K562 (cell line): ENCODE measurements around the gene VPS35. TPM values are rescaled to one million over a fixed set of nuclear protein-coding genes. Genes with fewer than 3 reads are reported as not detected.
A peak's percentile ranks its signal among the peaks of the same experiment; 100 is the strongest.

Source experiments
- CBFA2T2 ChIP-seq: fragments of 450-650 bp; conservative IDR thresholded peaks from 2 replicates; pipeline ENCODE4 v1.6.1; 2017; ENCODE audit warnings: mild to moderate bottlenecking
- DMBX1 ChIP-seq: fragments of 250-450 bp; sonication (Bioruptor Pico); IDR thresholded peaks from 2 replicates; pipeline ENCODE4 v1.8.0; 2022; ENCODE audit warnings: inconsistent platforms, mild to moderate bottlenecking, moderate library complexity, borderline replicate concordance
- KLF1 ChIP-seq: fragments of 450-650 bp; IDR thresholded peaks from 2 replicates; pipeline ENCODE4 v1.6.1; 2016; ENCODE audit warnings: missing genetic modification characterization, missing compliant biosample characterization
- LCOR ChIP-seq: sonication (generic); formaldehyde crosslinking; IDR thresholded peaks from 2 replicates; pipeline ENCODE4 v1.8.0; 2022; ENCODE audit warnings: mild to moderate bottlenecking, missing genetic modification reagents
- MTA2 ChIP-seq: fragments of 450-650 bp; IDR thresholded peaks from 2 replicates; pipeline ENCODE4 v1.6.1; 2016; ENCODE audit warnings: low read depth
- PHB ChIP-seq: fragments of 250-450 bp; sonication (Bioruptor Pico); IDR thresholded peaks from 2 replicates; pipeline ENCODE4 v1.5.0; 2021
- RFX7 ChIP-seq: fragments of 250-450 bp; sonication (Bioruptor Pico); IDR thresholded peaks from 2 replicates; pipeline ENCODE4 v1.5.1; 2021; ENCODE audit warnings: mild to moderate bottlenecking
- SP2 ChIP-seq: IDR thresholded peaks from 2 replicates; pipeline ENCODE4 v1.6.1; 2011; ENCODE audit warnings: mild to moderate bottlenecking, low read depth, low read length, moderate library complexity; ENCODE audit not compliant: poor library complexity, severe bottlenecking; ENCODE audit errors: extremely low read depth
- SRSF1 ChIP-seq: fragments of 200-400 bp; formaldehyde crosslinking; IDR thresholded peaks from 2 replicates; pipeline ENCODE4 v1.6.1; 2017; ENCODE audit warnings: mild to moderate bottlenecking, low read depth, low read length, moderate library complexity
- TCF7 ChIP-seq: sonication (generic); IDR thresholded peaks from 2 replicates; pipeline ENCODE4 v1.6.1; 2016; ENCODE audit warnings: antibody characterized with exemption, borderline replicate concordance
- TFAM ChIP-seq: fragments of 250-450 bp; sonication (Bioruptor Pico); conservative IDR thresholded peaks from 2 replicates; pipeline ENCODE4 v1.5.0; 2021; ENCODE audit warnings: mild to moderate bottlenecking, moderate library complexity
- XRCC5 ChIP-seq: fragments of 200-400 bp; formaldehyde crosslinking; IDR thresholded peaks from 2 replicates; pipeline ENCODE4 v1.6.1; 2017; ENCODE audit warnings: low read depth, mild to moderate bottlenecking, low read length
- ZBED1 ChIP-seq: IDR thresholded peaks from 2 replicates; pipeline ENCODE4 v1.6.1; 2014
- ZFX ChIP-seq: sonication (generic); formaldehyde crosslinking; IDR thresholded peaks from 2 replicates; pipeline ENCODE4 v1.8.0; 2022; ENCODE audit warnings: mild to moderate bottlenecking, missing genetic modification reagents, moderate library complexity
- ZNF217 ChIP-seq: sonication (generic); formaldehyde crosslinking; IDR thresholded peaks from 2 replicates; pipeline ENCODE4 v1.8.0; 2022; ENCODE audit warnings: mild to moderate bottlenecking, missing genetic modification reagents
- ZNF347 ChIP-seq: fragments of 450-650 bp; formaldehyde crosslinking; IDR thresholded peaks from 2 replicates; pipeline ENCODE4 v1.4.0; 2020; ENCODE audit warnings: low read depth, mild to moderate bottlenecking, moderate library complexity
- ZNF830 ChIP-seq: fragments of 250-450 bp; sonication (Bioruptor Pico); IDR thresholded peaks from 2 replicates; pipeline ENCODE4 v1.5.0; 2021; ENCODE audit warnings: mild to moderate bottlenecking
- polyA plus RNA-seq, 8 experiments: library from polyadenylated mRNA; depleted of rRNA in 4 of 8; stranded (reverse) in 5 of 8; unstranded in 3 of 8; fragments of >200 nt; fragmentation: Nextera tagmentation in 2 of 8; fragmentation: Illumina TruSeq in 1 of 8; extraction: Ambion mirVana in 2 of 8; extraction: Trizol in 1 of 8; gene quantifications; 2 replicates each; pipeline versions ENCODE4 v1.2.1 to v1.2.3, GENCODE V29; 2011 to 2014; ENCODE audit warnings: inconsistent platforms in 1 of 8, missing spikeins in 1 of 8
- total RNA-seq, 7 experiments: library from RNA; depleted of rRNA in 6 of 7; stranded (reverse); fragments of >200 nt in 6 of 7; fragmentation: Illumina TruSeq in 2 of 7; extraction: Trizol in 2 of 7; gene quantifications; 2 replicates each; pipeline versions ENCODE4 v1.2.1 to v1.2.3, GENCODE V29; 2011 to 2021; ENCODE audit warnings: low replicate concordance in 1 of 7
- TF ChIP-seq, protein P1 (sequence below): sonication (generic); formaldehyde crosslinking; IDR thresholded peaks from 2 replicates; pipeline ENCODE4 v1.8.1; 2023; ENCODE audit warnings: mild to moderate bottlenecking, missing genetic modification reagents
- TF ChIP-seq, protein P2 (sequence below): fragments of 250-450 bp; sonication (Bioruptor Pico); IDR thresholded peaks from 2 replicates; pipeline ENCODE4 v1.6.1; 2021; ENCODE audit warnings: mild to moderate bottlenecking
- TF ChIP-seq, protein P3 (sequence below), 3 experiments: fragments of 200-800 bp in 1 of 3; fragments of 250-450 bp in 1 of 3; fragments of 450-650 bp in 1 of 3; sonication (Bioruptor Pico) in 1 of 3; sonication (Bioruptor generic) in 1 of 3; formaldehyde crosslinking in 1 of 3; IDR thresholded peaks; 2 replicates each; pipeline versions ENCODE4 v1.6.1 to v1.8.0; 2016 to 2022; ENCODE audit warnings: mild to moderate bottlenecking in 2 of 3, missing genetic modification characterization in 2 of 3, missing compliant biosample characterization in 1 of 3, moderate library complexity in 1 of 3
- TF ChIP-seq, protein P4 (sequence below): fragments of 250-450 bp; sonication (Bioruptor Pico); IDR thresholded peaks from 2 replicates; pipeline ENCODE4 v1.4.0; 2020; ENCODE audit warnings: mild to moderate bottlenecking

The VPS35 gene
- total and polyA plus RNA-seq, 9 of the 15 experiments (the other 6 are each of a cell fraction or from before 2014, with no cell fraction given), result 32.7 to 131 (median 66.2) TPM

DNA sequence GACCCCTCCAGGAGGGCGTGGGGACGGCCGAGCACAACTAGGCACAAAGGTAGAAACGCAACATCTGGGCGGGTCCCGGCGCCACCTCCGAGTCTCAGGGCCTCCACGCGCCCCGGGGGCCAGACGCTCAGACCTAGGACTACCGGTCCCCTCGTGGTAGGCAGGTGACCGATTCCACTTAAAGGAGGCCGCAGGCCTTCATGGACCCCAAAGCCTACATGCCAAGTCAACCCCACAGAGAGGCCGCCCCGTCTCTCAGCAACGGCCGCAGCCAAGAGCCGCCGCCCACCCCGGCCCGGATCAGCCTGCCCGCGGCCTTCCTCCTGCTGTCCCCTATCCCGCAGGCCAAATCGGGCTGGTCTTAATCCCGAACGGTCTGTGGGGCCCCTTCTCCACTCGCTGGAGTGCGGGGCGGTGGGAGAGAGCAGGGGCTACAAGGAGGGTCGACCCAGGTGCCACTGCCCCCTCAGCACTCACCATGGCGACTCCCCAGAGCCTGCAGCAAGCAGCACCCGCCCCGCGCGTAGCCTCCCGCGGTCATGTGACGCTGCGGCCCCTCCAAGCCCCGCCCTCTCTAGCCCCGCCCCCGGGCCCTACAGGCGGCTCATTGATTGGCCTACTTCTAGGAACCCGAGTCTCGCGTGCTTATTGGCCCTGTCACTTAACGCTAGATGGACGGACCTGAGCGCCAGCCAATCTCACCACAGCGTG, at the start of gene VPS35 (continued):
- TF ChIP-seq XRCC5 (no peak), ZNF217 (CRISPR knock-in tag) (no peak), SP2 (peak; percentile 71), ZBED1 (no peak), ZFX (CRISPR knock-in tag) (peak; percentile 78), ZNF347 (CRISPR knock-in tag) (no peak), RFX7 (CRISPR knock-in tag) (no peak), CBFA2T2 (peak; percentile 52), LCOR (CRISPR knock-in tag) (0 out of 2 replicates have a peak, but pooled peaks have one; percentile 12), ZNF830 (CRISPR knock-in tag) (0 out of 2 replicates have a peak, but pooled peaks have one; percentile 36), KLF1 (tag) (peak; percentile 86), TCF7 (no peak), DMBX1 (CRISPR knock-in tag) (0 out of 2 replicates have a peak, but pooled peaks have one; percentile 10), TFAM (CRISPR knock-in tag) (no peak), PHB (CRISPR knock-in tag) (no peak), SRSF1 (no peak), MTA2 (no peak)
- TF ChIP-seq, protein P1, sequence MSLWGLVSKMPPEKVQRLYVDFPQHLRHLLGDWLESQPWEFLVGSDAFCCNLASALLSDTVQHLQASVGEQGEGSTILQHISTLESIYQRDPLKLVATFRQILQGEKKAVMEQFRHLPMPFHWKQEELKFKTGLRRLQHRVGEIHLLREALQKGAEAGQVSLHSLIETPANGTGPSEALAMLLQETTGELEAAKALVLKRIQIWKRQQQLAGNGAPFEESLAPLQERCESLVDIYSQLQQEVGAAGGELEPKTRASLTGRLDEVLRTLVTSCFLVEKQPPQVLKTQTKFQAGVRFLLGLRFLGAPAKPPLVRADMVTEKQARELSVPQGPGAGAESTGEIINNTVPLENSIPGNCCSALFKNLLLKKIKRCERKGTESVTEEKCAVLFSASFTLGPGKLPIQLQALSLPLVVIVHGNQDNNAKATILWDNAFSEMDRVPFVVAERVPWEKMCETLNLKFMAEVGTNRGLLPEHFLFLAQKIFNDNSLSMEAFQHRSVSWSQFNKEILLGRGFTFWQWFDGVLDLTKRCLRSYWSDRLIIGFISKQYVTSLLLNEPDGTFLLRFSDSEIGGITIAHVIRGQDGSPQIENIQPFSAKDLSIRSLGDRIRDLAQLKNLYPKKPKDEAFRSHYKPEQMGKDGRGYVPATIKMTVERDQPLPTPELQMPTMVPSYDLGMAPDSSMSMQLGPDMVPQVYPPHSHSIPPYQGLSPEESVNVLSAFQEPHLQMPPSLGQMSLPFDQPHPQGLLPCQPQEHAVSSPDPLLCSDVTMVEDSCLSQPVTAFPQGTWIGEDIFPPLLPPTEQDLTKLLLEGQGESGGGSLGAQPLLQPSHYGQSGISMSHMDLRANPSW (CRISPR knock-in tag), result no peak
- TF ChIP-seq, protein P2, sequence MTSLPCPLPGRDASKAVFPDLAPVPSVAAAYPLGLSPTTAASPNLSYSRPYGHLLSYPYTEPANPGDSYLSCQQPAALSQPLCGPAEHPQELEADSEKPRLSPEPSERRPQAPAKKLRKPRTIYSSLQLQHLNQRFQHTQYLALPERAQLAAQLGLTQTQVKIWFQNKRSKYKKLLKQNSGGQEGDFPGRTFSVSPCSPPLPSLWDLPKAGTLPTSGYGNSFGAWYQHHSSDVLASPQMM (CRISPR knock-in tag), result no peak
- TF ChIP-seq, protein P3, sequence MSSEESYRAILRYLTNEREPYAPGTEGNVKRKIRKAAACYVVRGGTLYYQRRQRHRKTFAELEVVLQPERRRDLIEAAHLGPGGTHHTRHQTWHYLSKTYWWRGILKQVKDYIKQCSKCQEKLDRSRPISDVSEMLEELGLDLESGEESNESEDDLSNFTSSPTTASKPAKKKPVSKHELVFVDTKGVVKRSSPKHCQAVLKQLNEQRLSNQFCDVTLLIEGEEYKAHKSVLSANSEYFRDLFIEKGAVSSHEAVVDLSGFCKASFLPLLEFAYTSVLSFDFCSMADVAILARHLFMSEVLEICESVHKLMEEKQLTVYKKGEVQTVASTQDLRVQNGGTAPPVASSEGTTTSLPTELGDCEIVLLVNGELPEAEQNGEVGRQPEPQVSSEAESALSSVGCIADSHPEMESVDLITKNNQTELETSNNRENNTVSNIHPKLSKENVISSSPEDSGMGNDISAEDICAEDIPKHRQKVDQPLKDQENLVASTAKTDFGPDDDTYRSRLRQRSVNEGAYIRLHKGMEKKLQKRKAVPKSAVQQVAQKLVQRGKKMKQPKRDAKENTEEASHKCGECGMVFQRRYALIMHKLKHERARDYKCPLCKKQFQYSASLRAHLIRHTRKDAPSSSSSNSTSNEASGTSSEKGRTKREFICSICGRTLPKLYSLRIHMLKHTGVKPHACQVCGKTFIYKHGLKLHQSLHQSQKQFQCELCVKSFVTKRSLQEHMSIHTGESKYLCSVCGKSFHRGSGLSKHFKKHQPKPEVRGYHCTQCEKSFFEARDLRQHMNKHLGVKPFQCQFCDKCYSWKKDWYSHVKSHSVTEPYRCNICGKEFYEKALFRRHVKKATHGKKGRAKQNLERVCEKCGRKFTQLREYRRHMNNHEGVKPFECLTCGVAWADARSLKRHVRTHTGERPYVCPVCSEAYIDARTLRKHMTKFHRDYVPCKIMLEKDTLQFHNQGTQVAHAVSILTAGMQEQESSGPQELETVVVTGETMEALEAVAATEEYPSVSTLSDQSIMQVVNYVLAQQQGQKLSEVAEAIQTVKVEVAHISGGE (CRISPR knock-in tag; IDR thresholded peaks at IDR 0.05), result no peak
- TF ChIP-seq, protein P4, sequence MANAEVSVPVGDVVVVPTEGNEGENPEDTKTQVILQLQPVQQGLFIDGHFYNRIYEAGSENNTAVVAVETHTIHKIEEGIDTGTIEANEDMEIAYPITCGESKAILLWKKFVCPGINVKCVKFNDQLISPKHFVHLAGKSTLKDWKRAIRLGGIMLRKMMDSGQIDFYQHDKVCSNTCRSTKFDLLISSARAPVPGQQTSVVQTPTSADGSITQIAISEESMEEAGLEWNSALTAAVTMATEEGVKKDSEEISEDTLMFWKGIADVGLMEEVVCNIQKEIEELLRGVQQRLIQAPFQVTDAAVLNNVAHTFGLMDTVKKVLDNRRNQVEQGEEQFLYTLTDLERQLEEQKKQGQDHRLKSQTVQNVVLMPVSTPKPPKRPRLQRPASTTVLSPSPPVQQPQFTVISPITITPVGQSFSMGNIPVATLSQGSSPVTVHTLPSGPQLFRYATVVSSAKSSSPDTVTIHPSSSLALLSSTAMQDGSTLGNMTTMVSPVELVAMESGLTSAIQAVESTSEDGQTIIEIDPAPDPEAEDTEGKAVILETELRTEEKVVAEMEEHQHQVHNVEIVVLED (CRISPR knock-in tag), result peak; percentile 43; the same call in 1 of the 2 replicates
